Measurements from ENCODE around the gene NDUFA11. TPM values are rescaled to one million over a fixed set of nuclear protein-coding genes. Genes with fewer than 3 reads are reported as not detected.

The NDUFA11 gene
- total and polyA plus RNA-seq, 2 of the 13 experiments (the other 11 are each of a cell fraction or from before 2014, with no cell fraction given), result 286 to 378 TPM

DNA sequence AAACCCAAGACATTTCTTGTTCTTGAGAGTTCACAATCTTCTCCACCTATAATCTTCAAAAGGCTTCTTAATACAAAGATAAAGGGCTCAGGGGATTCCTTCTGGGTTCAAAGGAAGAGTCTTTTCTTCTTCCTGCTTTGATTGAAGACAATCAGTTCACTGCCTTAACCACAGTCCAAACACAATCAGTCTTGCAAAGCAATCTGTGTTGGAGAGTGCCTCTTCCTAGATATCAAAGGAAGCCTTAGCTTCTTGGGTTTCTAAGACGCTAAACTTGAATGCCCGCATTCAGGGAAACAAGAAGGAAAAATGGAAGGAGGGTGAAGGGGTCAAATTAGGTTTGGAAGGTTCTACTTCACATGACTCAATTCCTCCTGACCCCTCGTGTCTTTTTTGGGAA is 47.2 kb upstream of the NDUFA11 start:
- Histone ChIP-seq H3K79me2 (ENCODE audit: insufficient read depth, low read length) (peaks cover 93% of the 10 kb centered on the region), H2AFZ (ENCODE audit: low read length) (no peak overlapping the region), H3K9me3 (ENCODE audit: low read length) (no peaks in the 10 kb centered on the region), H3K36me3 (replicated peaks in 1 of 2; ENCODE audit: control insufficient read depth in 1 of 2, insufficient read depth in 2 of 2, low read length in 2 of 2) (peaks cover 20 to 52% of the 10 kb centered on the region in 2 experiments; a peak in 4 of 5 replicates), H3K4me2 (ENCODE audit: low read depth, low read length) (no peak overlapping the region), H3K27ac (ENCODE audit: extremely low read length, insufficient read depth, low read length) (no peak overlapping the region), H3K4me3 (replicated peaks in 1 of 3; ENCODE audit: insufficient read depth in 1 of 3, low read depth in 2 of 3, low read length in 3 of 3) (no peak overlapping the region), H3K27me3 (ENCODE audit: control insufficient read depth in 1 of 2, insufficient read depth in 2 of 2, low read length in 2 of 2) (no peaks in the 10 kb centered on the region), H3K4me1 (ENCODE audit: insufficient read depth, low read length) (peaks cover 45% of the 10 kb centered on the region), H4K20me1 (ENCODE audit: insufficient read depth, low read length) (peaks cover 24% of the 10 kb centered on the region; the same call in 1 of the 2 replicates), H3K9ac (ENCODE audit: insufficient read depth, low read depth, low read length) (no peak overlapping the region)
- intact Hi-C loops (cut with micrococcal nuclease; ENCODE audit: unreplicated experiment), result no loop called here
- FAIRE-seq (no peak), ATAC-seq (no peak), DNase-seq (ENCODE audit: low spot score) (no peak)
- no TSS peak for BruUV-seq (replicated peaks)
- in situ Hi-C loops (cut with HindIII; ENCODE audit: extremely low pct_ligation_motif_present, low pct_unique_long_range_greater_than_20kb), result loop anchor here (5.0 kb wide), 1 partner anchor 38 kb away; the partner anchor contains the start of gene CAPS
- WGBS (ENCODE audit: low lambda C conversion rate), result 94% methylated on average over 3 of the region's 3 CpGs
- ChIA-PET POLR2A (no interaction called here), CTCF (ENCODE audit: low intra/inter-chr PET ratio, low total read pairs) (no interaction called here)
- TF ChIP-seq, protein P1, sequence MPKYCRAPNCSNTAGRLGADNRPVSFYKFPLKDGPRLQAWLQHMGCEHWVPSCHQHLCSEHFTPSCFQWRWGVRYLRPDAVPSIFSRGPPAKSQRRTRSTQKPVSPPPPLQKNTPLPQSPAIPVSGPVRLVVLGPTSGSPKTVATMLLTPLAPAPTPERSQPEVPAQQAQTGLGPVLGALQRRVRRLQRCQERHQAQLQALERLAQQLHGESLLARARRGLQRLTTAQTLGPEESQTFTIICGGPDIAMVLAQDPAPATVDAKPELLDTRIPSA (CRISPR knock-in tag; IDR thresholded peaks at IDR 0.05; ENCODE audit: borderline replicate concordance), result no peak
- TF ChIP-seq, protein P2, sequence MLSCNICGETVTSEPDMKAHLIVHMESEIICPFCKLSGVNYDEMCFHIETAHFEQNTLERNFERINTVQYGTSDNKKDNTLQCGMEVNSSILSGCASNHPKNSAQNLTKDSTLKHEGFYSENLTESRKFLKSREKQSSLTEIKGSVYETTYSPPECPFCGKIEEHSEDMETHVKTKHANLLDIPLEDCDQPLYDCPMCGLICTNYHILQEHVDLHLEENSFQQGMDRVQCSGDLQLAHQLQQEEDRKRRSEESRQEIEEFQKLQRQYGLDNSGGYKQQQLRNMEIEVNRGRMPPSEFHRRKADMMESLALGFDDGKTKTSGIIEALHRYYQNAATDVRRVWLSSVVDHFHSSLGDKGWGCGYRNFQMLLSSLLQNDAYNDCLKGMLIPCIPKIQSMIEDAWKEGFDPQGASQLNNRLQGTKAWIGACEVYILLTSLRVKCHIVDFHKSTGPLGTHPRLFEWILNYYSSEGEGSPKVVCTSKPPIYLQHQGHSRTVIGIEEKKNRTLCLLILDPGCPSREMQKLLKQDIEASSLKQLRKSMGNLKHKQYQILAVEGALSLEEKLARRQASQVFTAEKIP (CRISPR knock-in tag; IDR thresholded peaks at IDR 0.05; ENCODE audit: borderline replicate concordance), result no peak
- no peak for TF ChIP-seq MYC (CRISPR knock-in tag; IDR thresholded peaks at IDR 0.05; ENCODE audit: borderline replicate concordance)
- no peak for TF ChIP-seq ZNF839 (CRISPR knock-in tag; IDR thresholded peaks at IDR 0.05; ENCODE audit: borderline replicate concordance)
- TF ChIP-seq BHLHE40 (IDR thresholded peaks at IDR 0.05; ENCODE audit: low read length), result no peak
- TF ChIP-seq ZBTB3 (CRISPR knock-in tag; IDR thresholded peaks at IDR 0.05; ENCODE audit: borderline replicate concordance, low read depth), result no peak
- TF ChIP-seq ZNF816 (CRISPR knock-in tag; IDR thresholded peaks at IDR 0.05; ENCODE audit: borderline replicate concordance), result no peak
- no peak for TF ChIP-seq ZSCAN21 (CRISPR knock-in tag; IDR thresholded peaks at IDR 0.05; ENCODE audit: borderline replicate concordance)
- no peak for TF ChIP-seq ZFY (CRISPR knock-in tag; IDR thresholded peaks at IDR 0.05)
- TF ChIP-seq ZNF614 (CRISPR knock-in tag; IDR thresholded peaks at IDR 0.05; ENCODE audit: borderline replicate concordance), result no peak
- TF ChIP-seq, protein P3, sequence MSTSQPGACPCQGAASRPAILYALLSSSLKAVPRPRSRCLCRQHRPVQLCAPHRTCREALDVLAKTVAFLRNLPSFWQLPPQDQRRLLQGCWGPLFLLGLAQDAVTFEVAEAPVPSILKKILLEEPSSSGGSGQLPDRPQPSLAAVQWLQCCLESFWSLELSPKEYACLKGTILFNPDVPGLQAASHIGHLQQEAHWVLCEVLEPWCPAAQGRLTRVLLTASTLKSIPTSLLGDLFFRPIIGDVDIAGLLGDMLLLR (CRISPR knock-in tag; IDR thresholded peaks at IDR 0.05), result no peak
- no peak for TF ChIP-seq HNRNPK (IDR thresholded peaks at IDR 0.05; ENCODE audit: low read depth, low read length, poor library complexity, severe bottlenecking)
- no peak for TF ChIP-seq NFKB2 (CRISPR knock-in tag; IDR thresholded peaks at IDR 0.05; ENCODE audit: borderline replicate concordance)
- TF ChIP-seq DNMT1 (CRISPR knock-in tag; IDR thresholded peaks at IDR 0.05), result no peak
- TF ChIP-seq ZNF558 (CRISPR knock-in tag; IDR thresholded peaks at IDR 0.05; ENCODE audit: borderline replicate concordance), result no peak
- TF ChIP-seq, protein P4, sequence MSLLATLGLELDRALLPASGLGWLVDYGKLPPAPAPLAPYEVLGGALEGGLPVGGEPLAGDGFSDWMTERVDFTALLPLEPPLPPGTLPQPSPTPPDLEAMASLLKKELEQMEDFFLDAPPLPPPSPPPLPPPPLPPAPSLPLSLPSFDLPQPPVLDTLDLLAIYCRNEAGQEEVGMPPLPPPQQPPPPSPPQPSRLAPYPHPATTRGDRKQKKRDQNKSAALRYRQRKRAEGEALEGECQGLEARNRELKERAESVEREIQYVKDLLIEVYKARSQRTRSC (CRISPR knock-in tag; IDR thresholded peaks at IDR 0.05; ENCODE audit: low read depth), result no peak
- TF ChIP-seq MTF1 (CRISPR knock-in tag; IDR thresholded peaks at IDR 0.05), result no peak
- TF ChIP-seq DR1 (CRISPR knock-in tag; IDR thresholded peaks at IDR 0.05), result no peak
- TF ChIP-seq ZNF775 (CRISPR knock-in tag; IDR thresholded peaks at IDR 0.05; ENCODE audit: borderline replicate concordance), result no peak
